ENCODE measurements around the gene FHL2. TPM values are rescaled to one million over a fixed set of nuclear protein-coding genes. Genes with fewer than 3 reads are reported as not detected.

The FHL2 gene
- total and polyA plus RNA-seq, 9 donors: 300 to 1,049 (median 495) TPM

DNA sequence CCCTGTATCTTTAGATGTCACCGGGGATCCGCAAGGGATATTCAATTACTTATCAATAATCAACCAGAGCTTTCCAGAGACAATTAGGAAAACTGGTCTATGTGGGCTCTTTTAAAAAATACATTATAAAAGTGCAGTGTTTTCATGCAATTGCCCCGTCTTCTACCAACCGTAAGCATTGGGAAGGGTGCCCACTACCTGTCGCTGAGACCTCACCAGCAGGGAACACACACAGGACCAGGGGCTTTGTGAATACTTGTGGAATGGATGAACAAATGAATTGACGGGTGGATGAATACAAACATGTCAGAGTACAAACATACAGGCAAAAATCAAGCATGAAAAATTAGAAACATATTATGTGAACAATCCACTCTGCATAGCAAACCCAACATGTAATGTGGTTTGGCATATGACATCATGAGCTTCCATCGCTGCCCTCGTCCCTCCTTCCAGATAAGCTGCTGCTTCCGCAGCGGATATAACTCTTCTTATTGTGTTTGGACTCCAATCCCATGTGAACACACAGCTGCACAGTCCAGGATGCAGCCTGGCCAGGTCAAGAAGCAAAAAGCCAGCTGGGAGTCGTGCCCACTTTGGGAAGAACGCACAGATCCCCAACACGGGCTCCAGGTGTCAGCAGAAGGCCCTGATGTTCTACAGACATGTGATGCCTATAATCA is 5.3 kb downstream of the FHL2 start:
- Histone ChIP-seq H3K36me3 (no peaks in the 10 kb centered on the region), H3K27ac (peak overlapping the region; percentile 86 to 98), H3K4me1 (ENCODE audit: insufficient read depth) (peaks cover 23% of the 10 kb centered on the region), H3K4me3 (peak overlapping the region; percentile 98), H3K27me3 (no peaks in the 10 kb centered on the region), H3K9me3 (no peaks in the 10 kb centered on the region)
- peak; percentile 68 to 86 (median 78) for DNase-seq
- WGBS, 3 donors: 12 to 27% (median 15%) methylated on average over 13 of the region's 13 CpGs
- TF ChIP-seq, protein P1, sequence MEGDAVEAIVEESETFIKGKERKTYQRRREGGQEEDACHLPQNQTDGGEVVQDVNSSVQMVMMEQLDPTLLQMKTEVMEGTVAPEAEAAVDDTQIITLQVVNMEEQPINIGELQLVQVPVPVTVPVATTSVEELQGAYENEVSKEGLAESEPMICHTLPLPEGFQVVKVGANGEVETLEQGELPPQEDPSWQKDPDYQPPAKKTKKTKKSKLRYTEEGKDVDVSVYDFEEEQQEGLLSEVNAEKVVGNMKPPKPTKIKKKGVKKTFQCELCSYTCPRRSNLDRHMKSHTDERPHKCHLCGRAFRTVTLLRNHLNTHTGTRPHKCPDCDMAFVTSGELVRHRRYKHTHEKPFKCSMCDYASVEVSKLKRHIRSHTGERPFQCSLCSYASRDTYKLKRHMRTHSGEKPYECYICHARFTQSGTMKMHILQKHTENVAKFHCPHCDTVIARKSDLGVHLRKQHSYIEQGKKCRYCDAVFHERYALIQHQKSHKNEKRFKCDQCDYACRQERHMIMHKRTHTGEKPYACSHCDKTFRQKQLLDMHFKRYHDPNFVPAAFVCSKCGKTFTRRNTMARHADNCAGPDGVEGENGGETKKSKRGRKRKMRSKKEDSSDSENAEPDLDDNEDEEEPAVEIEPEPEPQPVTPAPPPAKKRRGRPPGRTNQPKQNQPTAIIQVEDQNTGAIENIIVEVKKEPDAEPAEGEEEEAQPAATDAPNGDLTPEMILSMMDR (IDR thresholded peaks at IDR 0.05): no peak
- TF ChIP-seq EP300 (IDR thresholded peaks at IDR 0.05) (no peak), POLR2A (IDR thresholded peaks at IDR 0.05) (no peak)
- intact Hi-C loops (cut with DNase I): loop anchor here in 1 of 4 donors (10.0 kb wide), 1 partner anchor 101 kb away; no protein-coding TSS in a partner anchor

DNA sequence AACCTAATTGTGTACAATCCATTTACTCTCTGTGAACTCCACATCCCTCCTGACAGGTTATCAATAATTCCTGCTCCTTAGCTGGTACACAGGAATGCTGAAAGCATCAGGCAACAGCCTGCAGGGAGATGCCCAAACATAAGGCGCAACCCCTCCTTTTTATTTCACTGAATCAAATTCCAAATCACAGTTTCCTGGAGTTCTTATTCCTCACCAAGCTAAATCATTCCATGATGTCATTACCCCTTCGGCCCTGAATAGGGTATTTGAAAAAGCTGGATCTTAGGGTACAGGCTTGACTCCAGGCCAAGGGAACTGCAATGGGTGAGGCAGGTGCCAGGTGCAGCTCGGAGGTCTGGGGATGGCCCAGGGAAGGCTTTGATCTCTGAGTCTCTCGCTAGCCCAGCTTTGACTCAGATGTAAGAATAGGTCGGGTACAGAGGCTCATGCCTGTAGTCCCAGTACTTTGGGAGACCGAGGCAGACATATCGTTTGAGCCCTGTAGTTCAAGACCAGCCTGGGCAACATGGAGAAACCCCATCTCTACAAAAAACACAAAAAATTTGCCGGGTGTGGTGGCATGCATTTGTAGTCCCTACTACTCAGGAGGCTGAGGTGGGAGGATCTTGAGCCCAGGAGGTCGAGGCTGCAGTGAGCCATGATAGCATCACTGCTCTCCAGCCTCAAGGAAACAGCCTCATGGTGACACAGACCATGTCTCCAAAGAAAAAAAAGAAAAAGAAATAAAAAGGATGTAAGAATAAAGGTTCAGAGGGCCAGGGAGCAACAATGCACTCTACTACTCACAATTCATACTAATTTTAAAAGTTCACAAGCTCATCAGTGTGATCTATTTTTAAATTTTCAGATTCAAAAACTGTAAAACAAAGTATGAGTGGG is 6.8 kb downstream of the FHL2 start:
- Histone ChIP-seq H3K27me3 (no peaks in the 10 kb centered on the region), H3K4me1 (ENCODE audit: insufficient read depth) (peaks cover 27% of the 10 kb centered on the region), H3K27ac (peak overlapping the region; percentile 86 to 98), H3K36me3 (no peaks in the 10 kb centered on the region), H3K4me3 (no peak overlapping the region), H3K9me3 (no peaks in the 10 kb centered on the region)
- peak in 2 of 5 donors; percentile 12 to 30 for DNase-seq
- intact Hi-C loops (cut with DNase I): loop anchor here in 1 of 4 donors (10.0 kb wide), 1 partner anchor 103 kb away; no protein-coding TSS in a partner anchor
- WGBS, 3 donors: 38 to 51% (median 46%) methylated on average over 9 of the region's 9 CpGs
- TF ChIP-seq, protein P1 (IDR thresholded peaks at IDR 0.05): no peak
- TF ChIP-seq EP300 (IDR thresholded peaks at IDR 0.05) (no peak), POLR2A (IDR thresholded peaks at IDR 0.05) (no peak)

DNA sequence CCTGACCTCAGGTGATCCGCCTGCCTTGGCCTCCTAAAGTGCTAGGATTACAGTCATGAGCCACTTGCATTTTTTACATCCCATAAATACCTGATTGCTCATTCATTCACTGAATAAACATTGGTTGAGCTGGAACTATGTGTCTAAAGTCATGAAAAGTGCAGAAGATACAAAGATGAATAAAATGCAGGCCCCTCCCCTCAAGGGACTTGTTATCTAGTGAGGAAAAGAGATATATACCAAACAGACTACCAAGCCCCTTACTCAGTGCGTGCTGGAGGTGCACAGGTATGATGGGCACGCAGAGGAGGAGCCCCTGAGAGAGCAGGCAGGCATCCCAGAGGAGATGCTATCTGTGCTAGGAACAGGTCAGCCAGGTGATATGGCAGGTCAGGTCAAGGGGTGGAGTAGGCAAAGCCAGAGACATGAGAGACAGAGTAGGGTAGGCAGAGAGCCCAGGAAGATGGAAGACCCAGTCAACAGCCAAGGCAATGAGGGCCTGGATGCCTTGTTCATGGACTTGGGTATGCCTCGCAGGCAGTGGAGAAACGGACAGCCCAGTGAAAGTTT is 7.7 kb downstream of the FHL2 start:
- H3K9me3 ChIP-seq: no peaks in the 10 kb centered on the region
- peak overlapping the region; percentile 86 to 98 for H3K27ac ChIP-seq
- DNase-seq: peak in 2 of 5 donors; percentile 14 to 44
- WGBS, 3 donors: 58 to 72% (median 63%) methylated on average over 5 of the region's 5 CpGs
- peaks cover 30% of the 10 kb centered on the region for H3K4me1 ChIP-seq (ENCODE audit: insufficient read depth)
- no peaks in the 10 kb centered on the region for H3K36me3 ChIP-seq
- no peak overlapping the region for H3K4me3 ChIP-seq
- TF ChIP-seq, protein P1 (IDR thresholded peaks at IDR 0.05): no peak
- TF ChIP-seq POLR2A (IDR thresholded peaks at IDR 0.05) (no peak), EP300 (IDR thresholded peaks at IDR 0.05) (no peak)
- no peaks in the 10 kb centered on the region for H3K27me3 ChIP-seq
- intact Hi-C loops (cut with DNase I): loop anchor here in 1 of 4 donors (10.0 kb wide), 1 partner anchor 104 kb away; no protein-coding TSS in a partner anchor

DNA sequence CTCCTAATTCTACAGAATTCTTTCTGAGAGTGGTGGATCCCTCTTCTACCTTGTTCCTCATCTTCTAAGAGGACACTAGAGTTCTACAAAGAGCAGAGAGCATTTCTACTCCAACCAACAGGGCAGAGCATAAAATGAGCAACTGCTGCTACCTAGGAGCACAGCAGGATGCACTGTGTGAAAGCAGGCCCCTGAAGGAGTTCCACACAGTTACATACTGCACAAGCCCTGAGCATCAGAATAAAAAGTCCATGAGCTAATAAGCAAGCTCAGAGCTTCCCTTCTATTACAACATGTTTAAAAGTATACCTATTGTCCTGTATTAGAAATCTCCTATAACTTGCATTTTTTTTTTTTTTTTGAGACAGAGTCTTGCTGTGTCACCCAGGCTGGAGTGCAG is 8.4 kb downstream of the FHL2 start:
- TF ChIP-seq POLR2A (IDR thresholded peaks at IDR 0.05): no peak
- TF ChIP-seq, protein P1 (IDR thresholded peaks at IDR 0.05): no peak
- TF ChIP-seq EP300 (IDR thresholded peaks at IDR 0.05): no peak
- H3K9me3 ChIP-seq: no peaks in the 10 kb centered on the region
- peaks cover 36% of the 10 kb centered on the region for H3K4me1 ChIP-seq (ENCODE audit: insufficient read depth)
- H3K4me3 ChIP-seq: no peak overlapping the region
- H3K36me3 ChIP-seq: no peaks in the 10 kb centered on the region
- peak overlapping the region; percentile 6 to 98 for H3K27ac ChIP-seq
- H3K27me3 ChIP-seq: no peaks in the 10 kb centered on the region
- intact Hi-C loops (cut with DNase I): loop anchor here in 1 of 4 donors (10.0 kb wide), 1 partner anchor 104 kb away; no protein-coding TSS in a partner anchor
- DNase-seq: no peak
